HG02943 (cell line): ENCODE results near the gene THRB.
"Not testable (repeated sequence)": the region's sequence is repeated elsewhere in the genome, so short reads cannot be mapped to it uniquely, and the experiment has no call there.

Source experiments
- ATAC-seq: cut with Tn5 transposase; IDR thresholded peaks from one replicate; pipeline ENCODE4 v1.9.1; 2021; ENCODE audit warnings: mild to moderate bottlenecking, low read depth, moderate library complexity; ENCODE audit not compliant: unreplicated experiment

Gene THRB

DNA sequence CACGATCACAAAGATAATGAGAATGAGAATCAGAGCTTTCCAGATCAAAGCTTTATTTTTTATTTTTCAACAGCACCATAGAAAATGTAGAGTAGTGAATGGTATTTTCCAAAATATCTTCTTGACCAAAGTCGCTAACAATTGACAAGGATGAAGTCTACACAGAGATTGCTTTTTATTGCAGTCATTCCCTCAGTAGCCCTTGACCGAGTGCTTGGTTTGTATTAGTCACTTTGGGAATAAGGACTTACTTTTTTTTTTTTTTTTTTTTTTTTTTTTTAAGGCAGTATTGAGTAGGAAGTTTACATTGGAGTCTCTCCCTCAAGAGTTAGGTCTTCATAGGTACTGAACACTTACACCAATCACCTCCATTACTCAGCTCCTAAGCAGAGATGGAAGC is 39.8 kb downstream of the THRB start:
- no peak for ATAC-seq

GRCh38 chr3:24454393-24454792 is 40.3 kb downstream of the THRB start:
- ATAC-seq, result no peak

DNA sequence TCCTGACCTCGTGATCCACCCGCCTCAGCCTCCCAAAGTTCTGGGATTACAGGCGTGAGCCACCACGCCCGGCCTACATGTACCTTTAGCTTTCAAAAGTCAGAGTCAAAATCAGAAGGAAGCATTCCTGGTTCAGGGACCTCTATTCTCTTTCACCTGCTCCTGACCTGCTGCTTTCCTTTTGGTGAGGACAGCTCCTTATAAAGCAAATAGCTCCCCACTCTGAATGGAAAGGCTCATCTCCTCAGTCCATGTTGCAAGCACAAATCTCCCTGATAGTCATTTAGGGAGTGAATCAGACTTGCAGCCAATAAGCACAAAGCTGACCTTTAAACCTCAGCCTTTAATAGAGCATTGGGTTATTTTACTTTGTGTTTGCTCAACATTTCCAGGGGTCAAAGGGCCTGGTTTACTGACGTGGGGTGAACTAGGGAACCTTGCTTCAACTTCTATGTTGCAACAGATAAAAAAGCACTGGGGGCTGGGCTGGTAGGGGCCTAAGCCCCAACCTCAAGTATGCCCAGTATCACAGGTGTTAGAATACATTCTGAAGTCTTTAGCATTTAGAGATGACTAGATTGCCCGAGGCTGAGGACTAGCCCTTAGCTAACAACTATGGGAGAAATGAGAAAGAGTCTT is 43.1 kb downstream of the THRB start:
- ATAC-seq, result no peak

- ATAC-seq, result no peak
Observed at GRCh38 chr3:24450160-24450907, 44.3 kb downstream of the THRB start.

DNA sequence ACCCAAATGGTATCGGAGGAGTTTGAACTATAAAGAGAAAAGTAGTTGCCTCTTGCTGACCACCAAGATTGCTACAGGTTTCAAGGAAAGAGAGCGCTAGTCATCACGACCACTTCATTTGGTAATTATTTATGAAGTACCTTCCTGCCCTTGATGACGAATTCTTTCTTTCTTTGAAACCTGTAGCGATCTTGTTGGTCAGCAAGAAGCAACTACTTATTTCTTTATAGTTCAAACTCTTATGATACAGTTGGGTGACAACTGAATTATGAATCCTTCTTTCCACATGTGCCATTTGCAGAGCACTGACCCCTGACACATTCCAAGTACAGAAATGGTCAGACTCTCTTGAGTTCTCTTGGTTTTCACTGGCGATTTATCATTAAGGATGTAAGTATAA is 46.8 kb downstream of the THRB start:
- ATAC-seq, result no peak

DNA sequence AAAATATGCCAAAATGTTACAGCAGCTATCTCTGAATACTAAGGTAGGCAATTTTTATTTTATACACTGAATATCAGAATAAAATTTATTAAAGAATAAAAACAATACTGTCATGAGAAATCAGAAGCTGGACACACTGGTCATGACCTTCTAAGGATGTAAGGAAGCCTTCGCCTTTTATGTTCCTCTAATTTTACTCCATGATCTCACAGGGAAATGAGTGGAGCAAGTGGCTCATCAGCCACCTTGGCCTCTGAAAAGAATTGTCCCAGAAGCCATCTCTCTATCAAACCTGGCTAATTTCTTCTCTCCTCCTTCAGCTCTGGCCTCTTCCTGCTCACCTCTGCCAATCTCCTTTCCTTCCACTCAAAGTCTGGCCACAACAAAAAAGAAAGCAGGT is 48.6 kb downstream of the THRB start:
- no peak for ATAC-seq

DNA sequence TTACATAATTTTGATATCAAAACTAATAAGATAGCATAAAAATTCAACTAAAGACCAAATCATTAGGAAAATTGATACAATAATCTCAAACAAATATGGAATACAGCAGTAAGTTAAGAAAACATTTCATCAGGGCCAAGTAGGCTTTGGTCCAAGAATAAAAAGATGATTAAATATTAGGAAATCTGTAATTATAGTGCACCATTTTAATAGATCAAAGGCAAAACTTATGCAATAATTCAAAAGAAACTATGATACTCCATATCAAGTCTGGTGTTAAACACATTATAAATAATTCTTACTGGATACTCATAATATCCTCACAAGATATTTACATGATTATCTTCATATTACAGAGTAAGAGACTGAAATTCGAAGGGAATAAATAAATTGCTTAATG is 51.2 kb downstream of the THRB start:
- no peak for ATAC-seq

DNA sequence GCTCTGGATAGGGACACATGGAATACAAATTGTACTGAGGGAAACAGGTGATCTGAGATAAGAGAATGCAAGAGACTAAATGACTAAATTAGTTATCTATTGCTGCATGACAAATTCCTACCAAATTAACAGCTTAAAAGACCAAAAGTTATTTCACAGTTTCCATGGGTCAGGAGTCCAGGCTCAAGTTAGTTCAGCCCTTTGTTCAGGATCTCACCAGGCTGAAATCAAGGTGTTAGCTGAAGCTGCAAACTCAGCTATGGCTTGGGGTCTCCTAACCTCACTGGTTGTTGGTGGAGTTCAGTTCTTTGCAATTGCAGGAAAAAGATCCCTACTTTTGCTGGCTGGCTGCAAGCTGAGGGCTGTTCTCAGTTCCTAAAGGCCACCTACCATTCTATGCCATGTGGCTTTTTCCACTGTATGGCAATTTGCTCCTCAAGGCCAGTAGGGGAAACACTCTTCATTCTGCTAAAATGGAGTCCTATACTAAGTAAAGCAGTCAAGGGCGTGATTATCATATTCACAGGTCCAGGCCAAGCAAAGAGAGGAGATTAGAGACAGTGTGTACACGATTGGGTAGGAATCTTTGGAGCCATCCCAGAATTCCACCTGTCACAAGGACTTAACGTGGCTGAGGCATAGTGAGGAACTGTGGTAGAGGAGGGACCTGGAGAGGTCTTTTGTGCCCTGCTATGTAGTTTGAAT is 53.7 kb downstream of the THRB start:
- no peak for ATAC-seq

DNA sequence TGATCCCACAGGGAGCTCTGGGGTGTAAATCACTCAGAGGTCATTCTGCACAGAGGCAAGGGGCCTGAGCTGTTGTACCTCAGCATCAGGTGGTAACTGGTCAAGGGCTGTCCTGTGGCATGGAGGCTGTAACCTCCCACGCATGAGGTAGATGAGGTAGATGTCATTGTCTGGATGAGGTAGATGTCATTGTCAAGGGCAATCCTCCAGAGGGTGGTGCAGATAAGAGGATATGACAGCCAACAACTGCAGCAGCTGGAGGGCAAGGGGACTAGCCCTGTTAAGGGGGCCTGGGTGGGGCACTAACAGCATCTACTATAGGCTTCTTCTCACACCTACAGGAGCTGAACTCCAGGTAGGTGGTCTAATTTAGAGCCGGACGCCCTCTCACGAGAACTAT is 55.6 kb downstream of the THRB start:
- ATAC-seq, result no peak

- ATAC-seq, result no peak
Observed at GRCh38 chr3:24437326-24437725, 57.3 kb downstream of the THRB start.

GRCh38 chr3:24435584-24435983 is 59.1 kb downstream of the THRB start:
- no peak for ATAC-seq

DNA sequence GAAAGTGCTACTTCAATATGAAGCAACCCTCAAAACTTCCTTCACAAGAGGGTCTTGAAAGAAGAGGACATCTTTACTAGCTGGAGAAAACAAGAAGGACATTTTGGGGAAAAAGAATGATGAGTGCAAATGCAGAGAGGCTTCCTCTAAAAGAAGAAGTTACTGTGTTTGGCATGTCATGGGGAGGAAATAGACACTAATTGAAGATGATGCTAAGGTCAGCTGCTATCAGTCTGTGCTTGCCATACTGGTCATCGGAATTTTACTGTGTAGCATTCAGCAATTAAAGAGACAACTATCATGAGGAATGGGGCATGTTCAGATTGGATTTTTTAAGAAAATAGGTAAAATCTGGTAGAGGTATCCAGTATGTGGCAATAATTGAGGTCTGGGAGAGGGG is 60.0 kb downstream of the THRB start:
- no peak for ATAC-seq

- no peak for ATAC-seq
Observed at GRCh38 chr3:24433838-24434591, 60.6 kb downstream of the THRB start.

GRCh38 chr3:24432989-24433388 is 61.7 kb downstream of the THRB start:
- no peak for ATAC-seq

GRCh38 chr3:24428481-24428880 is 66.2 kb downstream of the THRB start:
- ATAC-seq, result no peak

GRCh38 chr3:24426896-24427295 is 67.8 kb downstream of the THRB start:
- no peak for ATAC-seq

DNA sequence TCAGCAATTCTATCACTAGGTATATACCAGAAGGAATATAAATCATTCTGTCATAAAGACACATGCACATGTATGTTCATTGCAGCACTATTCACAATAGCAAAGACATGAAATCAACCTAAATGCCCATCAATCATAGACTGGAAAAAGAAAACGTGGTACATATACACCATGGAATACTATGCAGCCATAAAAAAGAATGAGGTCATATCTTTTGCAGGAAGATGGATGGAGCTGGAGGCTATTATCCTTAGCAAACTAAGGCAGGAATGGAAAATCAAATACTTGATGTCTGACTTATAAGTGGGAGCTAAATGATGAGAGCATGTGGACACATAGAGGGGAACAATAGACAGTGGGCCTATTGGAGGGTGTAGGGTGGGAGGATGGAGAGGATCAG is 73.8 kb downstream of the THRB start:
- not testable (repeated sequence) for ATAC-seq

GRCh38 chr3:24420224-24420623 is 74.4 kb downstream of the THRB start:
- ATAC-seq, result no peak

DNA sequence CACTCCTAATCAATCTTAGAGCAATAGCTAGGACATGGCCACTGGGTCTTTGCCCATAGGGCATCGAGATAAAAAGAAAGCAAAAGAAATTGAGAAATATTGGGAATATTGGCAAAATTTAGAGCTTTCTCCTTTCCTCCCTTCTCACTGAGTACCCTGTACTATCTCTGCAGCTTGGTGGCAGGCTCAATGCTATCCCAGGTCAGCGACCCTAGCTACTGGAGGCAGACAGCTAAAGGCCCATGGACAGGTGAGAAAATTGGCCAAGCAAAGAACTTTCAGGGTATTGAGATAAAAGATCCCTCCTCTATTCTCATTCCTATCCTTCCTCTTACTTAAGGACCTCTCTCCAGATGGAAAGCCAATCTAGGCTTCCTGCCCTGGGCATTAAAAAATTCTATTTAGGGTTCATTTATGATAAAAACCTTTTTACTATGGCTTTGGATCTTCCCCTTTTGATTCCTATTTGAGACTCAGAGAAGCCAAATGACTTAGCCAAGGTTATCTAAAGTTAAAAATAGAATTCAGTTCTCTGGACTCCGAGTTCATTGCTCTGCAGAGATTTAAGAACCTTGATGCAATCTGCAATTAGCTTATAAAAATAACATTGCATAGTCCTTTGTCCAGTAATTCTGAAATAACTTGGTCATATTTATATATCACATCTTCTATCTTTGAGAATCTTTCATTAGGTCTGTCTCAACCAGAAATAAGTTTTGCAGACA is 75.4 kb downstream of the THRB start:
- ATAC-seq, result no peak

DNA sequence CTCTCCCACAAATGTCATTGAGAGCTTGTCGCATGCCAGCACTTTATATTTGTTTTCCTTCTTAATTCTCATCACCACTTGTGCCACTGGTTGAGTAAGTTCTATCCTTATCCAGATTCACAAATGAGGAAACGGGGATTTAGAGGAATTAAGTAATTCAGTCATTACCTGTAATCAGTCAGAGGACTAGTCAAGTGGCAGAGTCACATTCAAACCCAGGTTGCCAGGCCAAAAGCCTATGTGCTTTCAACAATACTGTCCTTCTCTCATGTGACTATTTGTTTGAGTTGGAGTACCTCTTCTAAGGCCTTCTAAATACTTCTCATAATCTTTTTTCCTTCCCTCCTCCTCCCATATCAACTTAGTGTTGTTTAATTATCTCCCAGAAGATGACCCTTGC is 76.9 kb downstream of the THRB start:
- no peak for ATAC-seq
